Neural crest cell (in vitro differentiated cells): ENCODE data around the gene SOD3. TPM values are rescaled to one million over a fixed set of nuclear protein-coding genes. Genes with fewer than 3 reads are reported as not detected.
A peak's percentile ranks its signal among the peaks of the same experiment; 100 is the strongest.

Experiments used
- DNase-seq: peaks from one replicate; pipeline ENCODE4 v3.0.0; 2021; ENCODE audit warnings: low read depth, mixed read lengths, low spot score
- H3K27ac Mint-ChIP-seq: one replicate; pipeline ENCODE4 v1.8.0; 2021; ENCODE audit warnings: mild to moderate bottlenecking, mixed read lengths; ENCODE audit not compliant: unreplicated experiment
- H3K27me3 Mint-ChIP-seq: 2 replicates; pipeline ENCODE4 v1.8.0; 2021; ENCODE audit warnings: low read depth, mild to moderate bottlenecking, mixed read lengths
- H3K36me3 Mint-ChIP-seq: 2 replicates; pipeline ENCODE4 v1.8.0; 2021; ENCODE audit warnings: low read depth, mild to moderate bottlenecking, mixed read lengths
- H3K4me1 Mint-ChIP-seq: 2 replicates; pipeline ENCODE4 v1.8.0; 2021; ENCODE audit warnings: mixed read lengths
- H3K4me3 Mint-ChIP-seq: one replicate; pipeline ENCODE4 v1.8.0; 2021; ENCODE audit warnings: mild to moderate bottlenecking, mixed read lengths
- H3K9me3 Mint-ChIP-seq: 2 replicates; pipeline ENCODE4 v1.8.0; 2021; ENCODE audit warnings: mixed read lengths
- CTCF ChIP-seq: fragments of 200-600 bp; sonication (generic); conservative IDR thresholded peaks from 2 replicates; pipeline ENCODE4 v1.5.0; 2021; ENCODE audit warnings: antibody characterized with exemption, mild to moderate bottlenecking
- total RNA-seq: library from RNA; stranded (reverse); gene quantifications from 2 replicates; pipeline ENCODE4 v1.2.1, GENCODE V29; 2021

SOD3 gene
- total RNA-seq, 1 donor from 2014 or later: 0.16 TPM

- Mint-ChIP-seq H3K27me3 (no peaks in the 10 kb centered on the region), H3K9me3 (no peaks in the 10 kb centered on the region), H3K27ac (no peak overlapping the region), H3K4me1 (peaks cover 22% of the 10 kb centered on the region), H3K4me3 (no peak overlapping the region), H3K36me3 (no peaks in the 10 kb centered on the region)
- no peak for TF ChIP-seq CTCF
- no peak for DNase-seq
Observed at GRCh38 chr4:24780936-24781495, 14.4 kb upstream of the SOD3 start.

GRCh38 chr4:24781999-24782745, 13.2 kb upstream of the SOD3 start:
- TF ChIP-seq CTCF: no peak
- no peak overlapping the region for H3K27ac Mint-ChIP-seq
- peak overlapping the region; percentile 2 for H3K4me3 Mint-ChIP-seq
- H3K4me1 Mint-ChIP-seq: peaks cover 22% of the 10 kb centered on the region
- DNase-seq: no peak
- H3K36me3 Mint-ChIP-seq: no peaks in the 10 kb centered on the region
- peaks cover 3% of the 10 kb centered on the region for H3K9me3 Mint-ChIP-seq
- no peaks in the 10 kb centered on the region for H3K27me3 Mint-ChIP-seq

- peaks cover 3% of the 10 kb centered on the region for H3K9me3 Mint-ChIP-seq
- peaks cover 4% of the 10 kb centered on the region for H3K36me3 Mint-ChIP-seq
- no peaks in the 10 kb centered on the region for H3K27me3 Mint-ChIP-seq
- no peak overlapping the region for H3K4me3 Mint-ChIP-seq
- DNase-seq: no peak
- H3K4me1 Mint-ChIP-seq: peaks cover 22% of the 10 kb centered on the region
- TF ChIP-seq CTCF: no peak
- no peak overlapping the region for H3K27ac Mint-ChIP-seq
Observed at GRCh38 chr4:24783506-24783905, 11.9 kb upstream of the SOD3 start.

GRCh38 chr4:24791043-24791442, 4.3 kb upstream of the SOD3 start:
- H3K9me3 Mint-ChIP-seq: peaks cover 5% of the 10 kb centered on the region
- H3K27me3 Mint-ChIP-seq: peaks cover 14% of the 10 kb centered on the region
- no peak overlapping the region for H3K4me3 Mint-ChIP-seq
- H3K4me1 Mint-ChIP-seq: peaks cover 27% of the 10 kb centered on the region
- peaks cover 4% of the 10 kb centered on the region for H3K36me3 Mint-ChIP-seq
- H3K27ac Mint-ChIP-seq: no peak overlapping the region
- no peak for TF ChIP-seq CTCF
- DNase-seq: no peak

GRCh38 chr4:24792552-24792951, 2.8 kb upstream of the SOD3 start:
- Mint-ChIP-seq H3K36me3 (peaks cover 4% of the 10 kb centered on the region), H3K4me3 (no peak overlapping the region), H3K27ac (no peak overlapping the region), H3K9me3 (peaks cover 3% of the 10 kb centered on the region), H3K4me1 (peaks cover 27% of the 10 kb centered on the region), H3K27me3 (peaks cover 22% of the 10 kb centered on the region)
- no peak for DNase-seq
- TF ChIP-seq CTCF: no peak
